Gastroesophageal sphincter (tissue), 3 donors: ENCODE data around the gene UBAC2.

Experiments
- CTCF ChIP-seq, 4 experiments: fragments of 200-600 bp in 2 of 4; fragments of 450-650 bp in 2 of 4; sonication (generic) in 1 of 4; IDR thresholded peaks; one replicate each; pipeline ENCODE4 v1.5.1; 2017 to 2019; ENCODE audit warnings: antibody characterized with exemption in 4 of 4, mild to moderate bottlenecking in 2 of 4, moderate library complexity in 2 of 4
- POLR2A ChIP-seq, 2 donors: fragments of 450-650 bp; IDR thresholded peaks; one replicate each; pipeline ENCODE4 v1.6.1; 2017; ENCODE audit warnings: antibody characterized with exemption in 2 of 2, mild to moderate bottlenecking in 2 of 2, moderate library complexity in 1 of 2
- POLR2AphosphoS5 ChIP-seq: sonication (generic); formaldehyde crosslinking; IDR thresholded peaks from one replicate; pipeline ENCODE4 v1.6.1; 2017; ENCODE audit warnings: antibody characterized with exemption

- TF ChIP-seq CTCF (IDR thresholded peaks at IDR 0.05) (no peak), POLR2A (IDR thresholded peaks at IDR 0.05) (no peak), POLR2AphosphoS5 (no peak)
These were observed 131.8 kb downstream of the UBAC2 start for GRCh38 chr13:99332456-99332855.
